Measurements from ENCODE around the gene CD302.
"Not testable (repeated sequence)": the region's sequence is repeated elsewhere in the genome, so short reads cannot be mapped to it uniquely, and the experiment has no call there.

Gene CD302

GRCh38 chr2:159750873-159751272 lies 47.1 kb downstream of the CD302 start:
- Histone ChIP-seq H3K4me1 (ENCODE audit: insufficient read depth, poor library complexity, severe bottlenecking) (peaks cover 9% of the 10 kb centered on the region), H3K36me3 (ENCODE audit: low read depth) (peaks cover 91% of the 10 kb centered on the region), H3K27me3 (ENCODE audit: insufficient read depth, poor library complexity, severe bottlenecking) (no peaks in the 10 kb centered on the region), H3K27ac (ENCODE audit: poor library complexity, severe bottlenecking) (no peak overlapping the region), H3K4me3 (ENCODE audit: severe bottlenecking) (no peak overlapping the region), H3K9me3 (ENCODE audit: severe bottlenecking) (no peaks in the 10 kb centered on the region)
- DNase-seq (ENCODE audit: low spot score) (no peak), ATAC-seq (ENCODE audit: low read depth) (no peak)
- TF ChIP-seq, protein P1, sequence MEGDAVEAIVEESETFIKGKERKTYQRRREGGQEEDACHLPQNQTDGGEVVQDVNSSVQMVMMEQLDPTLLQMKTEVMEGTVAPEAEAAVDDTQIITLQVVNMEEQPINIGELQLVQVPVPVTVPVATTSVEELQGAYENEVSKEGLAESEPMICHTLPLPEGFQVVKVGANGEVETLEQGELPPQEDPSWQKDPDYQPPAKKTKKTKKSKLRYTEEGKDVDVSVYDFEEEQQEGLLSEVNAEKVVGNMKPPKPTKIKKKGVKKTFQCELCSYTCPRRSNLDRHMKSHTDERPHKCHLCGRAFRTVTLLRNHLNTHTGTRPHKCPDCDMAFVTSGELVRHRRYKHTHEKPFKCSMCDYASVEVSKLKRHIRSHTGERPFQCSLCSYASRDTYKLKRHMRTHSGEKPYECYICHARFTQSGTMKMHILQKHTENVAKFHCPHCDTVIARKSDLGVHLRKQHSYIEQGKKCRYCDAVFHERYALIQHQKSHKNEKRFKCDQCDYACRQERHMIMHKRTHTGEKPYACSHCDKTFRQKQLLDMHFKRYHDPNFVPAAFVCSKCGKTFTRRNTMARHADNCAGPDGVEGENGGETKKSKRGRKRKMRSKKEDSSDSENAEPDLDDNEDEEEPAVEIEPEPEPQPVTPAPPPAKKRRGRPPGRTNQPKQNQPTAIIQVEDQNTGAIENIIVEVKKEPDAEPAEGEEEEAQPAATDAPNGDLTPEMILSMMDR (IDR thresholded peaks at IDR 0.05; ENCODE audit: poor library complexity, severe bottlenecking), result no peak

GRCh38 chr2:159748089-159748488 lies 49.9 kb downstream of the CD302 start:
- no peak for DNase-seq (ENCODE audit: low spot score)
- ATAC-seq (ENCODE audit: low read depth), result no peak
- H3K27ac ChIP-seq (ENCODE audit: poor library complexity, severe bottlenecking), result no peak overlapping the region
- no peaks in the 10 kb centered on the region for H3K9me3 ChIP-seq (ENCODE audit: severe bottlenecking)
- peaks cover 96% of the 10 kb centered on the region for H3K36me3 ChIP-seq (ENCODE audit: low read depth)
- H3K27me3 ChIP-seq (ENCODE audit: insufficient read depth, poor library complexity, severe bottlenecking), result no peaks in the 10 kb centered on the region
- no peaks in the 10 kb centered on the region for H3K4me1 ChIP-seq (ENCODE audit: insufficient read depth, poor library complexity, severe bottlenecking)
- TF ChIP-seq, protein P1 (IDR thresholded peaks at IDR 0.05; ENCODE audit: poor library complexity, severe bottlenecking), result no peak
- no peak overlapping the region for H3K4me3 ChIP-seq (ENCODE audit: severe bottlenecking)

DNA sequence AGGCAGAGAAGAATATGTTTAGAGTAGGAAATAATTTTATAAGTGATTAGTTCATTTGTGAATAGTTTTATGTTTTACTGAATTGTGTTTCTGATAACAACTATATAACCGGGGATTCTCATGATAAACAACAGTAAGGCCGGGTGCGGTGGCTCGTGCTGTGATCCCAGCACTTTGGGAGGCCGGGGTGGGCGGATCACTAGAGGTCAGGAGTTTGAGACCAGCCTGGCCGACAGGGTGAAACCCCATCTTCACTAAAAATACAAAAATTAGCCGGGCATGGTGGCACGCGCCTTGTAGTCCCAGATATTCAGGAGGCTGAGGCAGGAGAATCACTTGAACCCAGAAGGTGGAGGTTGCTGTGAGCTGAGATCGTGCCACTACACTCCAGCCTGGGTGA lies 52.8 kb downstream of the CD302 start:
- peaks cover 95% of the 10 kb centered on the region for H3K36me3 ChIP-seq (ENCODE audit: low read depth)
- H3K9me3 ChIP-seq (ENCODE audit: severe bottlenecking); H3K4me3 ChIP-seq (ENCODE audit: severe bottlenecking); H3K4me1 ChIP-seq (ENCODE audit: insufficient read depth, poor library complexity, severe bottlenecking); ATAC-seq (ENCODE audit: low read depth); H3K27me3 ChIP-seq (ENCODE audit: insufficient read depth, poor library complexity, severe bottlenecking); DNase-seq (ENCODE audit: low spot score); H3K27ac ChIP-seq (ENCODE audit: poor library complexity, severe bottlenecking): not testable (repeated sequence)

GRCh38 chr2:159744363-159744762 lies 53.6 kb downstream of the CD302 start:
- Histone ChIP-seq H3K4me1 (ENCODE audit: insufficient read depth, poor library complexity, severe bottlenecking) (no peaks in the 10 kb centered on the region), H3K9me3 (ENCODE audit: severe bottlenecking) (no peaks in the 10 kb centered on the region), H3K4me3 (ENCODE audit: severe bottlenecking) (no peak overlapping the region), H3K27me3 (ENCODE audit: insufficient read depth, poor library complexity, severe bottlenecking) (no peaks in the 10 kb centered on the region), H3K27ac (ENCODE audit: poor library complexity, severe bottlenecking) (no peak overlapping the region), H3K36me3 (ENCODE audit: low read depth) (peaks cover 95% of the 10 kb centered on the region)
- TF ChIP-seq, protein P1 (IDR thresholded peaks at IDR 0.05; ENCODE audit: poor library complexity, severe bottlenecking), result no peak
- DNase-seq (ENCODE audit: low spot score) (no peak), ATAC-seq (ENCODE audit: low read depth) (no peak)

DNA sequence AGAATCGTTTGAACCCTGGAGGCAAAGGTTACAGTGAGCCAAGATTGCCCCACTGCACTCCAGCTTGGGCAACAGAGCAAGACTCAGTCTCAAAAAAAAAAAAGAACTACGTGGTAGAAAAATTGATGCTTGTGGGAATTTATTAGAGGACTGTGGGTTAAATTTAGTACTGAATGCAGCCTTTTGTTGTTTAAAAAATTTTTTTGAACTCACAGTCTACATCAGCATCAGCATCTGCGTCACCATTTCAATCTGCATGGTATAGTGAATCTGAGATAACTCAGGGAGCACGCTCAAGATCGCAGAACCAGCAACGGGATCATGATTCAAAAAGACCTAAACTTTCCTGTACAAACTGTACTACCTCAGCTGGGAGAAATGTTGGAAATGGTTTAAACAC lies 55.2 kb downstream of the CD302 start:
- no peaks in the 10 kb centered on the region for H3K4me1 ChIP-seq (ENCODE audit: insufficient read depth, poor library complexity, severe bottlenecking)
- H3K27ac ChIP-seq (ENCODE audit: poor library complexity, severe bottlenecking), result no peak overlapping the region
- H3K4me3 ChIP-seq (ENCODE audit: severe bottlenecking), result no peak overlapping the region
- peaks cover 94% of the 10 kb centered on the region for H3K36me3 ChIP-seq (ENCODE audit: low read depth)
- H3K27me3 ChIP-seq (ENCODE audit: insufficient read depth, poor library complexity, severe bottlenecking), result no peaks in the 10 kb centered on the region
- ATAC-seq (ENCODE audit: low read depth), result no peak
- TF ChIP-seq, protein P1 (IDR thresholded peaks at IDR 0.05; ENCODE audit: poor library complexity, severe bottlenecking), result no peak
- no peak for DNase-seq (ENCODE audit: low spot score)
- H3K9me3 ChIP-seq (ENCODE audit: severe bottlenecking), result no peaks in the 10 kb centered on the region

Measured in RWPE2 (cell line).